Stimulated activated CD8-positive, alpha-beta memory T cell treated with anti-CD3 and anti-CD28 coated beads, Interleukin-4, amount 100 ng/mL, for 1 hour (primary cell): ENCODE results near the gene IZUMO1R.
"Not testable (repeated sequence)": the region's sequence is repeated elsewhere in the genome, so short reads cannot be mapped to it uniquely, and the experiment has no call there.

Source experiments
- DNase-seq, 2 donors: peaks; one replicate each; pipeline ENCODE4 v3.0.0-alpha.2; 2020; ENCODE audit warnings: low read depth in 2 of 2, low spot score in 1 of 2

Gene IZUMO1R

GRCh38 chr11:94325681-94326080 is 21.3 kb downstream of the IZUMO1R start:
- DNase-seq: peak in 1 of 2 donors; percentile 24

GRCh38 chr11:94326947-94327346 is 22.6 kb downstream of the IZUMO1R start:
- DNase-seq: no peak

- no peak for DNase-seq
Measured at GRCh38 chr11:94328587-94329080, 24.3 kb downstream of the IZUMO1R start.

GRCh38 chr11:94329501-94329900 is 25.1 kb downstream of the IZUMO1R start:
- DNase-seq: no peak

GRCh38 chr11:94330789-94331188 is 26.4 kb downstream of the IZUMO1R start:
- no peak for DNase-seq

GRCh38 chr11:94332814-94333213 is 28.4 kb downstream of the IZUMO1R start:
- no peak for DNase-seq

GRCh38 chr11:94336033-94336432 is 31.7 kb downstream of the IZUMO1R start:
- no peak for DNase-seq

GRCh38 chr11:94338651-94339050 is 34.3 kb downstream of the IZUMO1R start:
- no peak for DNase-seq

- no peak for DNase-seq
Measured at GRCh38 chr11:94342250-94342649, 37.9 kb downstream of the IZUMO1R start.

- no peak for DNase-seq
Measured at GRCh38 chr11:94343495-94343894, 39.1 kb downstream of the IZUMO1R start.

GRCh38 chr11:94346311-94346710 is 41.9 kb downstream of the IZUMO1R start:
- DNase-seq: not testable (repeated sequence)

GRCh38 chr11:94350850-94351563 is 46.6 kb downstream of the IZUMO1R start:
- DNase-seq: not testable (repeated sequence)
